Osteoblast (primary cell): ENCODE measurements around the gene TBCD. TPM values are rescaled to one million over a fixed set of nuclear protein-coding genes. Genes with fewer than 3 reads are reported as not detected.

Source experiments
- DNase-seq: peaks from one replicate; pipeline ENCODE4 v3.0.0; 2011; ENCODE audit warnings: low spot score, mixed read lengths; ENCODE audit not compliant: insufficient read length; ENCODE audit errors: missing footprints
- H2AFZ ChIP-seq: 2 replicates; pipeline ENCODE4 v1.6.0; 2011; ENCODE audit warnings: mild to moderate bottlenecking, low read length
- H3K27ac ChIP-seq: 2 replicates; pipeline ENCODE4 v1.5.1; 2011; ENCODE audit warnings: mild to moderate bottlenecking, low read depth, low read length, moderate library complexity
- H3K27me3 ChIP-seq: 2 replicates; pipeline ENCODE4 v1.6.0; 2012; ENCODE audit warnings: mild to moderate bottlenecking, control low read depth, inconsistent platforms, low read length, moderate library complexity; ENCODE audit not compliant: insufficient read depth
- H3K36me3 ChIP-seq: 2 replicates; pipeline ENCODE4 v1.5.1; 2011; ENCODE audit warnings: mild to moderate bottlenecking, low read length, control low read depth, moderate library complexity; ENCODE audit not compliant: insufficient read depth
- H3K4me1 ChIP-seq: 2 replicates; pipeline ENCODE4 v1.5.1; 2011; ENCODE audit warnings: mild to moderate bottlenecking, low read length, control low read depth, moderate library complexity; ENCODE audit not compliant: insufficient read depth
- H3K4me2 ChIP-seq: 2 replicates; pipeline ENCODE4 v1.6.0; 2011; ENCODE audit warnings: mild to moderate bottlenecking, low read length; ENCODE audit not compliant: insufficient read depth
- H3K4me3 ChIP-seq: fragments of 200-600 bp; sonication (generic); 3 replicates; pipeline ENCODE4 v1.5.1; 2012; ENCODE audit warnings: mild to moderate bottlenecking, low read length, inconsistent platforms; ENCODE audit not compliant: insufficient read depth
- H3K79me2 ChIP-seq: 2 replicates; pipeline ENCODE4 v1.6.0; 2012; ENCODE audit warnings: mild to moderate bottlenecking, low read length, control low read depth, inconsistent platforms; ENCODE audit not compliant: insufficient read depth
- H3K9me3 ChIP-seq: 2 replicates; pipeline ENCODE4 v1.5.1; 2011; ENCODE audit warnings: low read depth, low read length, control low read depth
- H4K20me1 ChIP-seq: 2 replicates; pipeline ENCODE4 v1.6.0; 2012; ENCODE audit warnings: mild to moderate bottlenecking, low read length, control low read depth; ENCODE audit not compliant: insufficient read depth
- total RNA-seq: library from RNA; depleted of rRNA; stranded (reverse); fragments of >200 nt; gene quantifications from 2 replicates; pipeline ENCODE4 v1.2.3, GENCODE V29; 2012
- TF ChIP-seq, protein P1 (sequence below): IDR thresholded peaks from 2 replicates; pipeline ENCODE4 v1.5.1; 2011; ENCODE audit warnings: mild to moderate bottlenecking, low read depth, low read length, moderate library complexity; ENCODE audit errors: extremely low read depth

The TBCD gene
- total RNA-seq, 1 donor, result 29.0 TPM

DNA sequence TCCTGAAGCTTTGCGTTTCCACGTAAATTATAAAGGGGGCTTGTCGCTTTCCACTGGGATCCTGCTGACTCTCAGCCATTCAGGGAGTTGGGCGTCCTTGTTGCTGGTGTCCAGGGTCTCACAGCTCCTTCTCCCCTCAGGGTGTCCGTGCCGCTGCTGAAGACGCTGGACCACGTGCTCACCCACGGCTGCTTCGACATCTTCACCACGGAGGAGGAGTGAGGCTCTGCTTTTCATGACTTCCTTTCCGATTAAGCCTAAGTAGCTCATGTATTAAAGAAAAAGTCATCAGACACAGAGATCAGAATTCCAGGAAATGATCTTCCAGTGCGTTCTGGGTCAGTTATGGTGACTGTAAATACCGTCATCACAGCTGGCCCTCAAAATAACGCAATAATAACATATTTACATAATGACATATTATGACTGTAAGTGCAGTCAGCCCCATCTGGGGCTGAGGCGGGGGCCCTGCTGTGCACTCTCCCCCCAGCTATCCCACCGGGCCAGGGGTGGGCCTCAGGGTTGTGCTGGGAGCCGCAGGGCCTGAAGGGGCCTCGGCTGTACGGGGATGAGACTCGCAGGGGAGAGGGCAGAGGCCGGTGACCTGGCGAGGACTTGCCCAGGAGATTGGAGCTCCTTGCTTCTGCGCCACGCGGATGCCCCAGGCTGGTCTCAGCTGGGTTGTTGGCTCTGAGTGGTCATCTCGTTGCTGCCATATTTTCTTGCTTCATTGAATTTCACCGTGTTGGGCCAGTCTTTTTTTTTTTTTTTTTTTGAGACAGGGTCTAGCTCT lies 180.8 kb downstream of the TBCD start:
- peak overlapping the region; percentile 34 for H3K4me3 ChIP-seq
- H2AFZ ChIP-seq, result peak overlapping the region; percentile 89
- no peaks in the 10 kb centered on the region for H4K20me1 ChIP-seq
- peak; percentile 98 for DNase-seq
- peak overlapping the region; percentile 99 for H3K27ac ChIP-seq
- peaks cover 20% of the 10 kb centered on the region for H3K4me1 ChIP-seq
- peak overlapping the region; percentile 70 for H3K4me2 ChIP-seq
- no peaks in the 10 kb centered on the region for H3K79me2 ChIP-seq
- no peaks in the 10 kb centered on the region for H3K27me3 ChIP-seq
- TF ChIP-seq, protein P1, sequence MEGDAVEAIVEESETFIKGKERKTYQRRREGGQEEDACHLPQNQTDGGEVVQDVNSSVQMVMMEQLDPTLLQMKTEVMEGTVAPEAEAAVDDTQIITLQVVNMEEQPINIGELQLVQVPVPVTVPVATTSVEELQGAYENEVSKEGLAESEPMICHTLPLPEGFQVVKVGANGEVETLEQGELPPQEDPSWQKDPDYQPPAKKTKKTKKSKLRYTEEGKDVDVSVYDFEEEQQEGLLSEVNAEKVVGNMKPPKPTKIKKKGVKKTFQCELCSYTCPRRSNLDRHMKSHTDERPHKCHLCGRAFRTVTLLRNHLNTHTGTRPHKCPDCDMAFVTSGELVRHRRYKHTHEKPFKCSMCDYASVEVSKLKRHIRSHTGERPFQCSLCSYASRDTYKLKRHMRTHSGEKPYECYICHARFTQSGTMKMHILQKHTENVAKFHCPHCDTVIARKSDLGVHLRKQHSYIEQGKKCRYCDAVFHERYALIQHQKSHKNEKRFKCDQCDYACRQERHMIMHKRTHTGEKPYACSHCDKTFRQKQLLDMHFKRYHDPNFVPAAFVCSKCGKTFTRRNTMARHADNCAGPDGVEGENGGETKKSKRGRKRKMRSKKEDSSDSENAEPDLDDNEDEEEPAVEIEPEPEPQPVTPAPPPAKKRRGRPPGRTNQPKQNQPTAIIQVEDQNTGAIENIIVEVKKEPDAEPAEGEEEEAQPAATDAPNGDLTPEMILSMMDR, result no peak
- H3K36me3 ChIP-seq, result peaks cover 11% of the 10 kb centered on the region
- H3K9me3 ChIP-seq, result no peaks in the 10 kb centered on the region

DNA sequence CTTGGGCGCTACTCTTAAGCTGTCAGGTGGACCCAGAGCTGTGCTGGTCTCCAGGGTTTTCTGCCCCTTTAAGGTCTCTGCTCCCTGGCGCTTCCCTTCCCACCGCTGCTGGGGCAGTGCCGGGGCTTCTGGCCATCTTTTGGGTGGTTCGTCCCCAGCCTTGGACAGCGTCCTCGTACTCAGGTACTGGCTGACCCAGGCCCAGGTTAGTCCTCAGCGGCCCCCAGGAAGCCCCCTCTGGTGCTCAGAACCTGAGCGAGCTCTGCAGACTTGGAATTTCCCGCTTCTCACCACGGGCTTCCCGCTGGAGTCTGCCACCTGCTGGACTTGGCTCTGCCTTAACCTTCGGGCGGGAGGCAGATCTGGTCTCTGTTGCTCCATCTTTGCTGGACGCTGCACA lies 182.0 kb downstream of the TBCD start:
- H3K4me3 ChIP-seq, result no peak overlapping the region
- H3K79me2 ChIP-seq, result no peaks in the 10 kb centered on the region
- no peak overlapping the region for H3K27ac ChIP-seq
- H3K4me1 ChIP-seq, result peaks cover 20% of the 10 kb centered on the region
- TF ChIP-seq, protein P1, result no peak
- no peaks in the 10 kb centered on the region for H3K9me3 ChIP-seq
- no peaks in the 10 kb centered on the region for H4K20me1 ChIP-seq
- no peak overlapping the region for H3K4me2 ChIP-seq
- no peaks in the 10 kb centered on the region for H3K27me3 ChIP-seq
- peaks cover 11% of the 10 kb centered on the region for H3K36me3 ChIP-seq
- DNase-seq, result peak; percentile 21
- no peak overlapping the region for H2AFZ ChIP-seq

DNA sequence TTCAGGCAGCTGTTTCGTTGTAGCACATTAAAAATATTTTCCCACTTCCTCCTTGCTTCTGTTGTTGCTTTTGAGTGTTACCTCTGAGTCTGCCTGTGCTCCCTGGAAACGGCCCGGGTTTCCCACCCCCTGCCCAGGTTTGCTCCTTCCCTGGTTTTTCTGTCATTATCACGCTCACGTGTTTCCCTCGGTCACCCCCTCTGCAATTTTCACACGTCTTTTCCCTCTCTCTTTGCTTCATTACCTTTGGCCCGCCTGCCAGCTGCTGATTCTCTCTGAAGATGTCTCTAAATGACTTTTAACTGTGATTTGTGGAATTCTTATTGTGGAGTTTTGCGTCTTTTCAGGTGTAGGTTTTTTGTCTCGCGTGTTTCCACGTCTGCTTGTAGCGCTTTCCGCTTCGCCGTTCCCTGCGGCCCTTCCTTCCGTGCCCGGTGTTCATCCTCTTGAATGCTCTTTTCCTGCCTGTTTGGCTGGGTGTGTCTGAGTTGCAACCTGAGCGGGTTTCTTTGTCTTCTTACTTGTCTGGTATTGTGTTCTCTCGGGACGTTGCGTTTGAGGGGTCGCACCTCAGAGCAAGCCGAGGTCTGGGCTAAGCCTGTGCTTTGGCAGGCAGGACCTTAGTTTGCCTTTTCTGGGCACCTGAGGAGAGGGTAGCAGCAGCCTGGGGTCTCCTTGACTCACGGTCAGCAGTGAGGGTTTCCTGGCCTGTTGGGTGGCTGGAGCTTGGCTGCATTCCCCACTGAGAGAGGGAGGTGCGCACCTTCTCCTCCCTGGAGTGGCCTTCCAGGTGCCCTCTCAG lies 184.3 kb downstream of the TBCD start:
- H3K4me1 ChIP-seq, result peaks cover 19% of the 10 kb centered on the region
- H3K4me3 ChIP-seq, result no peak overlapping the region
- TF ChIP-seq, protein P1, result no peak
- no peak overlapping the region for H3K27ac ChIP-seq
- no peak overlapping the region for H3K4me2 ChIP-seq
- no peak overlapping the region for H2AFZ ChIP-seq
- no peaks in the 10 kb centered on the region for H4K20me1 ChIP-seq
- peak; percentile 65 for DNase-seq
- H3K27me3 ChIP-seq, result no peaks in the 10 kb centered on the region
- no peaks in the 10 kb centered on the region for H3K79me2 ChIP-seq
- H3K36me3 ChIP-seq, result peaks cover 3% of the 10 kb centered on the region
- no peaks in the 10 kb centered on the region for H3K9me3 ChIP-seq

DNA sequence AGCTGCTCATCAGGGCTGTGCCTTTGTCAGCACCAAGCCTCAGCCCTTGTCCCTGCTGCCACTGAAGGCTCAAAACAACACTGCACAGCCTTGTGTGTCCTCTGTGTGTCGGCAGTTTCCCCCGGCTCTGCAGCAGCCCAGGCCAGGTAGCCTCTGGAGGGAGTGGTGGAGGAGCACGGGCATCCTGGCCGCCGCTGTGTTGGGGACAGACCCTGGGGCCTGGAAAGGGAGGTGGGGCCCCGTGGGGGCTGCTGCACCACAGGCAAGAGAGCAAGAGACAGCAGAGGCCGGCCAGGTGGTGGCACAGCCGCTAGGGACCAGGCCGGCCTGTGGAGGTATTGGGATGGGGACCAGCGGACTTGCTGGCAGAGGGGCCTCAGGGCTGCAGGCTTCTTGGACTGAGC lies 184.9 kb downstream of the TBCD start:
- TF ChIP-seq, protein P1, result no peak
- Histone ChIP-seq H2AFZ (no peak overlapping the region), H3K27ac (no peak overlapping the region)

More for the DNA sequence above, 184.9 kb downstream of the TBCD start:
- Histone ChIP-seq H3K79me2 (no peaks in the 10 kb centered on the region), H3K9me3 (no peaks in the 10 kb centered on the region), H3K4me3 (no peak overlapping the region), H3K27me3 (no peaks in the 10 kb centered on the region), H3K4me2 (no peak overlapping the region), H3K36me3 (peaks cover 3% of the 10 kb centered on the region), H4K20me1 (no peaks in the 10 kb centered on the region), H3K4me1 (peaks cover 13% of the 10 kb centered on the region)
- peak; percentile 30 for DNase-seq
